GM10248 (cell line): Measurements from ENCODE around the gene JRKL.
A peak's percentile ranks its signal among the peaks of the same experiment; 100 is the strongest.

Source experiments
- CTCF ChIA-PET: fragments of 300-600 bp; sonication (Branson Sonifier 250); formaldehyde crosslinking; extraction: SDS; loops from one replicate; lab custom pipeline; 2021; ENCODE audit warnings: antibody characterized with exemption; lab: Yijun Ruan, JAX
- POLR2A ChIA-PET: fragments of 350-650 bp; sonication (Branson Sonifier 250); formaldehyde crosslinking; extraction: SDS; loops from one replicate; lab custom pipeline; 2020; ENCODE audit warnings: antibody characterized with exemption; lab: Yijun Ruan, JAX
- DNase-seq: peaks from one replicate; pipeline ENCODE4 v3.0.0; 2012; ENCODE audit errors: extremely low spot score
- CTCF ChIP-seq: IDR thresholded peaks from 2 replicates; pipeline ENCODE4 v1.5.1; 2012; ENCODE audit warnings: mild to moderate bottlenecking, low read depth; ENCODE audit errors: extremely low read depth, missing control alignments, control extremely low read depth

The JRKL gene

GRCh38 chr11:96389720-96390487, at the start of gene JRKL, which contains the start of gene CCDC82:
JRKL (plus strand) TSS chr11:96390013; CDS start chr11:96390650, 637 bp downstream.
CCDC82 (minus strand) TSS chr11:96389912; CDS start chr11:96384747, 5,165 bp downstream.
- TF ChIP-seq CTCF, result no peak
- ChIA-PET CTCF (interaction anchor here (0.7 to 3.0 kb wide), 8 partner anchors 9 to 541 kb away, joined by 3 to 30 read pairs (median 4); partner anchors contain the start of gene MAML2), POLR2A (interaction anchor here (0.7 to 1.1 kb wide), 2 partner anchors 313 to 1159 kb away, joined by 3 read pairs; partner anchors contain the start of gene SESN3)
- DNase-seq, result peak; percentile 98

- no peak for TF ChIP-seq CTCF
- ChIA-PET POLR2A (no interaction called here), CTCF (interaction anchor here (1.0 to 5.5 kb wide), 9 partner anchors 17 to 549 kb away, joined by 3 to 30 read pairs (median 5); partner anchors contain the start of genes CCDC82 and JRKL)
- no peak for DNase-seq
Measured at GRCh38 chr11:96340555-96340885, 49.3 kb upstream of the JRKL start.

GRCh38 chr11:96341211-96342013, 48.4 kb upstream of the JRKL start:
- ChIA-PET CTCF (interaction anchor here (0.7 to 5.5 kb wide), 37 partner anchors 9 to 506 kb away, joined by 3 to 31 read pairs (median 7); partner anchors contain the start of genes CCDC82 and JRKL), POLR2A (interaction anchor here (1.3 kb wide), 1 partner anchor 551 kb away, joined by 5 read pairs; the partner anchor contains the start of genes CEP57 and FAM76B)
- TF ChIP-seq CTCF, result peak; percentile 51

GRCh38 chr11:96342014-96342960, 47.5 kb upstream of the JRKL start:
- CTCF ChIA-PET, result interaction anchor here (0.6 to 5.5 kb wide), 85 partner anchors 7 to 1892 kb away, joined by 3 to 31 read pairs (median 5); partner anchors contain the start of genes CCDC82, JRKL and SRSF8
- TF ChIP-seq CTCF, result no peak
- no peak for DNase-seq
- POLR2A ChIA-PET, result interaction anchor here (0.6 to 1.3 kb wide), 3 partner anchors 17 to 552 kb away, joined by 4 to 5 read pairs (median 4); partner anchors contain the start of genes CEP57 and FAM76B

More at GRCh38 chr11:96341211-96342013, 48.4 kb upstream of the JRKL start:
- DNase-seq, result peak; percentile 65

GRCh38 chr11:96342961-96343711, 46.7 kb upstream of the JRKL start, which contains the start of gene MAML2:
MAML2 (minus strand) TSS chr11:96343195; CDS start chr11:96341895, 1,300 bp downstream.
- ChIA-PET POLR2A (interaction anchor here (0.6 to 1.0 kb wide), 2 partner anchors 18 to 51 kb away, joined by 4 read pairs; no protein-coding TSS in a partner anchor), CTCF (interaction anchor here (0.6 to 5.5 kb wide), 82 partner anchors 8 to 1892 kb away, joined by 3 to 31 read pairs (median 6); partner anchors contain the start of genes CCDC82, JRKL and SRSF8)
- peak; percentile 78 for TF ChIP-seq CTCF
- peak; percentile 92 for DNase-seq
